SIG-M5 (cell line): ENCODE measurements around the gene WIPF1.
"Not testable (repeated sequence)": the region's sequence is repeated elsewhere in the genome, so short reads cannot be mapped to it uniquely, and the experiment has no call there.

Source experiments
- DNase-seq: peaks from one replicate; lab custom pipeline; 2025; lab: John Stamatoyannopoulos, UW

WIPF1 gene

DNA sequence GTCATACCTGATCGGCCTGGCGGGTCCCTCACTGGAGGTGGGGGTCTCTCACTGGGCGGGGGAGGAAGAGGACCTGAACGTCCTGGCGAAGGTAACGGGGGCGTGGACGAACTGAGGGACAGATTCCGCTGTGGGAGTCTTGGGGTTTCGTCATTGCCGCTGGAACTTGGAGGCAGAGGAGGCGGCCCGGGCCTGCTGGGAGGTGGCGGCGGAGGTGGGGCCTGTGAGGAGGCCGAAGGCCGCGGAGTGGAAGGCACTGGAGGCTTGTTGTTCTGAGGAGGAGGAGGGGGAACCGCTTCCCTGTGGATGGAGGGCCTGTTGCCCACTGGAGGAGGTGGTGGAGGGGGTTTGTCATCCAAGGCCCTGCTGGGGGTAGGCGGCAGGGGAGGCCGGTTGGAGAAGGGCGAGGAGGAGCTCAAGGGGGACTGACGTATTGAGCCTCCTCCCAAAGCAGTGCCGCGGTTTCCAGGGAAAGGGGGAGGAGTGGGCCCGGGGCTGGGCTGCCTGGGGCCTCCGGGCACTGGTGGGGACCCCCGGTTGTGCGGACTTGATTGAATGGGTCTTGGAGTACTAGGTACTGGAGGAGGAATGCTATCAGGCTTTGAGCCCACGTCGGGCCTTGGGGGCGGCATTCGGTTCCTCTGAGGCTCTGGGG lies 25.8 kb downstream of the WIPF1 start:
- no peak for DNase-seq

- DNase-seq: no peak
These were observed 27.2 kb downstream of the WIPF1 start for GRCh38 chr2:174570318-174570958.

DNA sequence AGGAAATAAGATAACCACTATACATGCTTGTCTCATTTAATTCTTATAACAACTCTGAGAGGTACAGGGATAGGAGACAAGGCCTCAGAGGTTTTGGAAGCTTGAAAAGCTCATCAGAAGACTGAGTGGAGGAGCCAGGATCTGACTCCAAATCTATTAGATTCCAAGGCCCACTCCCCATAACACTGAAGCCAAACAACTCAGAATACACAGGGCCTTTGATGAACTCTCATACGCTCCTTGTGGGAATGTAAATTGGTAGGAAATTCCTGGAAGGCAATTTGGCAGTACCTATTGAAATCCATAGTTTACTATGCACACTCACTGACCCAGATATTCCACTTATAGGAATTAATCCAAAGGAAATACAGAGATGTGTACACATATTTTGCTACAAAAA lies 27.9 kb downstream of the WIPF1 start:
- DNase-seq: no peak

GRCh38 chr2:174568425-174568824 lies 29.2 kb downstream of the WIPF1 start:
- DNase-seq: no peak

- no peak for DNase-seq
These were observed 30.7 kb downstream of the WIPF1 start for GRCh38 chr2:174566871-174567270.

GRCh38 chr2:174563530-174564282 lies 33.9 kb downstream of the WIPF1 start:
- DNase-seq: no peak

- no peak for DNase-seq
These were observed 35.6 kb downstream of the WIPF1 start for GRCh38 chr2:174561972-174562370.

DNA sequence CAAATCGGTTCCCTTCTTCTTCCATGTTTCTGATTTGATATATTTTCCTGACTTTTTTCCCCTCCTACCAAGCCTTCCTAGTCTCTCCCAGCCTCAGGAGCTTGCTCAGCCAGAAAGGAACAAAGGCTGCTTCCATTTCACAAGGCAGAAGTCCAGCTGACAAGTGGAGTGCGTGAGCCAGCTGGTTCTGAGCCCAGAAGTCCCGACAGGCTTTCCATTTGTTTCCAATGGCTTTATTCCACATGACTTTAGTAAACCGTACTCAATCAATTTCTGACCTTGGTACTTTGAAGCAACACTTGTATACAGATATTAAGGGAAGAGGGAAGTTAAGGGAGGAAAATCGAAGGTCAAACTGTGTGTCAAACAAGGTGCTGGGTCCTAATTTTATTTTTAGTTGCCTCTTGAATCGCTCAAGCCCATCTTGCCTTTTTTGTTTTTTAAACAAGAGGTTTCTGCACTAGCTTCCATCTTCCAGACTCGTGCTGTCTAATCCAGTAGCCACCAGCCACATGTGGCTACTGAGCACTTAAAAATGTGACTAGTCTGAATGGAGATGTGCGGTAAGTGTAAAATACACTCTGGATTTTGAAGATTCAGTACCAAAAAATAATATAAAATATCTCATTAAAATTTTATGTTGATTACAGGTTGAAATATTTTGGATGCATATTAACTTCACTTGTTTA lies 36.2 kb downstream of the WIPF1 start:
- DNase-seq: no peak

DNA sequence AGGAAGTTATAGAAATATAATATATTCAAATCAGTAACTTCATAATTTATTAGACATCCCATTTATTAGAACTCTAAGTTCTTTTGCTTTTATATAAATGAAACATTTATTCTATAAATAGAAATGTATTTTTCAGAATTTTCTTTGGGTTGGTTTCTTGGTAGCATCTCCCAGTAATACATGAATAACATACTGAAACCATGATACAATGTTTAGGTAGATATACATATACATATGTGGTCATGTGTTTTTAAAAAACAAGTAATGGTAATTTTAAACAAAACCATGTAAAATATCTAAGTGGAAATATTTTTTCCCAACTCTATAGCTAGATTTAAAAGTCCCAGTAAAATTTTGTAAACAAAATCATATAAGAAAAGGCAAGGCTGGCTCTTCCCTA lies 36.9 kb downstream of the WIPF1 start:
- DNase-seq: no peak

- DNase-seq: no peak
These were observed 41.6 kb downstream of the WIPF1 start for GRCh38 chr2:174555998-174556397.

DNA sequence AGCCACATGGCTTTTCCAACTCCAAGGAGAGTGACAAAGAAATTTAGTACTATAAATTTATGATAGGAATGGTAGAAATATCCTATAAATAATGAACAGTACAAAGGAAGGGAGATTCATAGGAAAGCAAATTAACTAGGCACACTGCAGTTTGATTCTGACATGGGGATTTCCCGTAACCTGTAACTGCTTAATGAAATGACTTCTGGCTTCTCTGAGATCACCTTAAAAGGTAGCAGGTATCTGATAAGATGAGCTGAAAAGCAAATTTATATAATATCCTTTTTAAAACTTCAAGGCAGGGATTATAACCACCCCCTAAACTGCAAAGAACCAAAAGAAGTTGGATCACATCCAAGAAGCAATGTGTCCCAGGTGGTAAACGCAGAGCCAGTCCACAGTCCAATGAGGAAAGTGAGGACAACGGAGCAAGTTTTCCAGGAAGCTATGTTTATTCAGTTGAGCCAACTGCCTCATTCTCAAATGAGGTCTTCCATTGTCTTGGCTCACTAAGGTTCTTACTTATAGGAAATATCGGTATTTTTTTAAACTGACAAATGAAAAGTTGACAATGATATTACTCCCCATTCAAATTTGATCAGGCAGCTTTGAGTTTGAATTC lies 43.0 kb downstream of the WIPF1 start:
- DNase-seq: no peak

- DNase-seq: no peak
These were observed 43.7 kb downstream of the WIPF1 start for GRCh38 chr2:174553811-174554493.

DNA sequence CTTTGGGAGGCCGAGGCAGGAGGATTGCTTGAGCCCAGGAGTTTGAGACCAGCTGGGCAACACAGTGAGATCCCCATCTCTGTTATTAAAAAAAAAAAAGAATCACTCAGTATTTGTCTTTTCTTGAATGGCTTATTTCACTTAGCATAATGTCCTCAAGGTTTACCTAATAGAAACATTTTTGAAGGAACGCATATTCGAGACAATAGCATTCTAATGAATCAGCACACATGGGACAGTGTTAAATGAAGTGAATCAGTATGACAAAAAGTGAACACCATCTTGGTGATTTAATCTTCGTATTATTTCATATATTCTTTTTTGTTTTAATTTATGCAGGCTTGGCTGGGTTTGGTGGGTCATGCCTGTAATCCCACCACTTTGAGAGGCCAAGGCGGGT lies 44.7 kb downstream of the WIPF1 start:
- DNase-seq: no peak

DNA sequence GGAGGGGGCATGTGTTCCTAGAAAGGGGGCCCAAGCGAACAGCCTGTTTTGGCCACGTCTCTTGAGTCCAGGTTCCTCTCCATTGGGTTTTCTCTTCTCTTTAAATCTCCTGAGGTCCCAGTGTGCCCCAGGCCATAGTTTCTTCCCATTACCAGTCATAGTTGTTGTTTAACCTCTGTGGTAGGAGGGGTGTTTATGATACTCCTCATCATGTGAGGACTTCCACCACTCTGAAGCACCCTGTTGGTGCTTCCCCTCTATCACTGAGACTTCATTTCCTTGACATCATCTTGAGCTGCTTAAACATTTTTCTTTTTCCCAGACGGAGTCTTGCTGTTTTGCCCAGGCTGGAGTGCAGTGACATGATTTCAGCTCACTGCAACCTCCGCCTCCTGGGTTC lies 45.9 kb downstream of the WIPF1 start:
- DNase-seq: no peak

DNA sequence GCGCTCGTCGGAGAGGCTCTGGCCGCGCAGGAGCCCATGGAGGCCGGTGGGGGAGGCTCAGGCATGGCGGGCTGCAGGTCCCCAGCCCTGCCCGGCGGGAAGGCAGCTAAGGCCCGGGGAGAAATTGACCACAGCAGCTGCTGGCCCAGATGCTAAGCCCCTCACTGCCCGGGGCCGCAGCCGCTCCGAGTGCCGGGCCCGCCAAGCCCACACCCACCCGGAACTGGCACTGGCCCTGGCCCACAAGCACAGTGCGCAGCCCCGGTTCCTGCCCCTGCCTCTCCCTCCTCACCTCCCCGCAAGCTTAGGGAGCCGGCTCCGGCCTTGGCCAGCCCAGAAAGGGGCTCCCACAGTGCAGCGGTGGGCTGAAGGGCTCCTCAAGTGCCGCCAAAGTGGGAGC lies 49.0 kb downstream of the WIPF1 start:
- DNase-seq: not testable (repeated sequence)

GRCh38 chr2:174548021-174548420 lies 49.6 kb downstream of the WIPF1 start:
- not testable (repeated sequence) for DNase-seq

- no peak for DNase-seq
These were observed 50.8 kb downstream of the WIPF1 start for GRCh38 chr2:174546519-174547506.

GRCh38 chr2:174545240-174545639 lies 52.4 kb downstream of the WIPF1 start:
- no peak for DNase-seq

DNA sequence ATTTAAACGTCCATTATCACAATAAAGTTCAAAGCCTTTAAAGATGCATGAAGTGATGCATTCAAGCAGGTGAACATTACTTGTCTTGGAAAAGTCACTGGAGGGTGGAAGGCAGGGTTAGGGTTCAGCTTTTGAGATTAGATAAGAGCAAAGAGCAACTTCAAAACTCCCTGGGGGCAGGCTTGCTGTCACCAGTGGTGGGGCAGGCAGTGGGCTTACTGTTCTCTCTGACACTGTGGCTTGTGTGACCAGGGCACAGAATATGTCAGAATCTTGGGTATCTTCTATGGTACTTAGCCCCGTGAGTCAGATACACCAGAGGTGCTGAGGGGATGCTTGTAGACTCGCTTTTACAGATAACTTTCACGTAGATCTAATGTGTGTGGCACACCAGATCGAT lies 52.8 kb downstream of the WIPF1 start:
- no peak for DNase-seq

GRCh38 chr2:174544156-174544555 lies 53.4 kb downstream of the WIPF1 start:
- DNase-seq: no peak
